Measurements from ENCODE around the gene ZNF649. TPM values are rescaled to one million over a fixed set of nuclear protein-coding genes. Genes with fewer than 3 reads are reported as not detected.
A peak's percentile ranks its signal among the peaks of the same experiment; 100 is the strongest.

Gene ZNF649
- total and polyA plus RNA-seq, 3 donors from 2014 or later, result 8.7 to 12.4 (median 12.2) TPM

DNA sequence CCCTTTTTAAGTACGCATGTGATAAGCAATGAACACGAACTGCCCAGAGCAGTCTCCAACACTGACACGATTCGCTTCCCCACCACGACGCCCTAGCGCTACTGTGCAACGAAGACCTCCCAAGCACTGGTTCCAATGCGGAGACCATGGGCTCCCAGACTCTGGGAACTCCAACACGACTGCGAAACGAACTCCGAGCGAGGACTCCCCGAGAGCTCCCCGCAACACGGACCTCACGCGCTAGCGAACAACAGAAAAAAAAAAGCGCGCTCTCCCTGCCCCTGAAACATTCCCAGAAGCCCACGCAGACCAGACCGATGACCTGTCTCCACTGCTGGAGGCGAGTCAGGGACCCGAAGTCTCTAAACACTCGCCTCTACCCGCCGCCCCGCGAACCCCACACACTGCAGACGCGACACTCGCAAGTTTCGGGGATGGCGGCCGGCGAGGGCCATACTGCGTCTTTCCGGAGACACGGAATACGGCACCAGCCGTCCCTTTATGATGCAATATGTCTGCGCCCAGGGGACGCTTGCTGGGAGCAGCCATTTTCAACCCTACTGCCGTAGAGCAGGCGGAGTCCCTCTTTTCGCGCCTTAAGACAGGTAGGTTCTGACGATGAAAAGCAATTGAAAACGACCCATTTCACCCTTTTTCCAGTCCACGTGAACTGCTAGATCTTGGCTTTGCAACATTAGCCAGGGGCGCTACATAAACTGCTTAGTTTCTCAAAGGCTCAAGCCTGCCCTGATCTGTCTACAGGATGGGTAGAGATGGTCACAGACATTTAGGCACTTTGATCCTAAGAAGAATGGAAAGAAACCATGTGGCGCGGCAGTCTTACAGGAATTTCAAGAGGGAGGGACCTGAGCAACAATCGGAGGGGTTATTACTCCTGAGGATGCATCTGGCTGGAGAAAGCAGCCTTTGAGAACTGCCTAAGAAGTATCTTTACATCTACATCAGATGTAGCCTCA lies 17.0 kb downstream of the ZNF649 start, which contains the start of gene ZNF577:
Gene ZNF577, minus strand, starts transcription at position 430 of the 977 bp plus-strand sequence. CDS start 7,569 bp downstream, outside the sequence.
- Histone ChIP-seq H3K4me1 (no peaks in the 10 kb centered on the region), H3K36me3 (ENCODE audit: low read depth, missing control alignments) (no peaks in the 10 kb centered on the region), H3K9me3 (no peaks in the 10 kb centered on the region), H3K27me3 (no peaks in the 10 kb centered on the region), H3K4me3 (peak within 1 kb of the TSS; percentile 59 to 77), H3K27ac (peak within 1 kb of the TSS; percentile 58 to 63)
- peak; percentile 97 for DNase-seq
- TF ChIP-seq, protein P1, sequence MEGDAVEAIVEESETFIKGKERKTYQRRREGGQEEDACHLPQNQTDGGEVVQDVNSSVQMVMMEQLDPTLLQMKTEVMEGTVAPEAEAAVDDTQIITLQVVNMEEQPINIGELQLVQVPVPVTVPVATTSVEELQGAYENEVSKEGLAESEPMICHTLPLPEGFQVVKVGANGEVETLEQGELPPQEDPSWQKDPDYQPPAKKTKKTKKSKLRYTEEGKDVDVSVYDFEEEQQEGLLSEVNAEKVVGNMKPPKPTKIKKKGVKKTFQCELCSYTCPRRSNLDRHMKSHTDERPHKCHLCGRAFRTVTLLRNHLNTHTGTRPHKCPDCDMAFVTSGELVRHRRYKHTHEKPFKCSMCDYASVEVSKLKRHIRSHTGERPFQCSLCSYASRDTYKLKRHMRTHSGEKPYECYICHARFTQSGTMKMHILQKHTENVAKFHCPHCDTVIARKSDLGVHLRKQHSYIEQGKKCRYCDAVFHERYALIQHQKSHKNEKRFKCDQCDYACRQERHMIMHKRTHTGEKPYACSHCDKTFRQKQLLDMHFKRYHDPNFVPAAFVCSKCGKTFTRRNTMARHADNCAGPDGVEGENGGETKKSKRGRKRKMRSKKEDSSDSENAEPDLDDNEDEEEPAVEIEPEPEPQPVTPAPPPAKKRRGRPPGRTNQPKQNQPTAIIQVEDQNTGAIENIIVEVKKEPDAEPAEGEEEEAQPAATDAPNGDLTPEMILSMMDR (IDR thresholded peaks at IDR 0.05), result no peak
- TF ChIP-seq POLR2A (IDR thresholded peaks at IDR 0.05), result no peak
- intact Hi-C loops (cut with DNase I; ENCODE audit: low total_unique reads), result no loop called here
- WGBS, 2 donors, result 1 to 5% methylated on average over 20 to 56 of the region's 56 CpGs

DNA sequence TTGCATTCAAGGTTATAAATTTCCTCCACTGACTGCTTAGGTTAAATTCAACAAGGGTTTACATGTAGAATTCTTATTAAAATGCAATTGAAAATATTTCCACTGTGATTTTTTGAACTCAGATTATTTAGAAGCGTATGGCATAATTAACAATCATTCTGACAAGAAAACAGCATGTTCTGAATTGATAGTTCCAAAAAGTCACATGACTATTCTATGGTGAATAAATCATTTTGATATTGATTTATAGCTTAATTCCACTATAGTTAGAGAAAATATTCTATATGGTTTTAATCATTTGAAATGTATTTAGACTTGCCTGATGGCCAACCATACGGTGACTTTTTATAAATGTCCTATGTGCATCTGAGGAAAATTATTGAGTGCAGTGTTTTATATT lies 20.1 kb downstream of the ZNF649 start:
- no peak overlapping the region for H3K27ac ChIP-seq
- no peaks in the 10 kb centered on the region for H3K4me1 ChIP-seq
- DNase-seq, result no peak
- H3K36me3 ChIP-seq (ENCODE audit: low read depth, missing control alignments), result no peaks in the 10 kb centered on the region
- no peaks in the 10 kb centered on the region for H3K9me3 ChIP-seq
- H3K4me3 ChIP-seq, result no peak overlapping the region
- no peak for TF ChIP-seq POLR2A (IDR thresholded peaks at IDR 0.05)
- TF ChIP-seq, protein P1 (IDR thresholded peaks at IDR 0.05), result no peak
- intact Hi-C loops (cut with DNase I; ENCODE audit: low total_unique reads), result no loop called here
- no peaks in the 10 kb centered on the region for H3K27me3 ChIP-seq
- WGBS, 2 donors, result 94 to 96% methylated on average over 2 of the region's 2 CpGs

DNA sequence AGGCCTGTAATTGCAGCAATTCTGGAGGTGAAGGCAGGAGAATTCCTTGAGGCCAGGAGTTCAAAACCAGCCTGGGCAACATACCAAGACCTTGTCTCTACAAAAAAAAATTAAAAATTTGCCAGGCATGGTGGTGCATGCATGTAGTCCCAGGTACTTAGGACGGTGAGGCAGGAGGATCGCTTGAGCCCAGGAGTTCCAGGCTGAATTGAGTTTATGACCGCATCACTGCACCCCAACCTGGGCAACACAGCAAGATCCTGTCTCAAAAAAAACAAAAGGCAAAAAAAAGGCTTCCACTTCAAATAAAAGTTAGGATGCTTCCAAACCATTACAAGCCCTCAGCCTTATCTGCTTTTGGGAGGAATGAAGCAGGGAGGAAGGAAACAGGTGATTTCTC lies 22.3 kb downstream of the ZNF649 start:
- no peaks in the 10 kb centered on the region for H3K36me3 ChIP-seq (ENCODE audit: low read depth, missing control alignments)
- no peaks in the 10 kb centered on the region for H3K9me3 ChIP-seq

DNA sequence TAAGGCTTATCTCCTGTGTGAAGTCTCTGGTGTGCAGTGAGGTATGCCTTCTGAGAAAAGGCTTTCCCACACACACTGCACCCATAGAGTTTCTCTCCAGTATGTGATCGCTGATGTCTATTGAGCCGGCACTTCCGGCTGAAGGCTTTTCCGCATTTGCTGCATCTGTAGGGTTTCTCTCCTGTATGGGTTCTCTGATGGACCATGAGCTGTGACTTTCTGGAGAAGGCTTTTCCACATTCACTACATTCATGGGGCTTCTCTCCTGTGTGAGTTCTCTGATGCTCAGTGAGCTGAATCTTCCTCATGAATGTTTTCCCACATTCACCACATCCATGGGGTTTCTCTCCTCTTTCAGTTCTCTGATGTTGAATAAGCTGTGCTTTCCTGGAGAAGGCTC lies 31.7 kb downstream of the ZNF649 start:
- Histone ChIP-seq H3K36me3 (ENCODE audit: low read depth, missing control alignments) (no peaks in the 10 kb centered on the region), H3K9me3 (no peaks in the 10 kb centered on the region), H3K27ac (no peak overlapping the region), H3K4me3 (no peak overlapping the region), H3K4me1 (no peaks in the 10 kb centered on the region), H3K27me3 (no peaks in the 10 kb centered on the region)
- DNase-seq, result no peak
- intact Hi-C loops (cut with DNase I; ENCODE audit: low total_unique reads), result no loop called here
- TF ChIP-seq POLR2A (IDR thresholded peaks at IDR 0.05), result no peak
- TF ChIP-seq, protein P1 (IDR thresholded peaks at IDR 0.05), result no peak
- 98 to 100% methylated on average over 4 of the region's 4 CpGs for WGBS, 2 donors

More for the DNA sequence above, 22.3 kb downstream of the ZNF649 start:
- Histone ChIP-seq H3K27me3 (no peaks in the 10 kb centered on the region), H3K27ac (no peak overlapping the region), H3K4me1 (no peaks in the 10 kb centered on the region), H3K4me3 (no peak overlapping the region)
- WGBS, 2 donors, result 95 to 96% methylated on average over 3 of the region's 3 CpGs
- TF ChIP-seq, protein P1 (IDR thresholded peaks at IDR 0.05), result no peak
- no peak for TF ChIP-seq POLR2A (IDR thresholded peaks at IDR 0.05)
- intact Hi-C loops (cut with DNase I; ENCODE audit: low total_unique reads), result no loop called here
- DNase-seq, result no peak
